Fibroblast of skin of right quadriceps (primary cell): ENCODE measurements around the gene PEX11B.
"Not testable (repeated sequence)": the region's sequence is repeated elsewhere in the genome, so short reads cannot be mapped to it uniquely, and the experiment has no call there.

Experiments
- DNase-seq: peaks from one replicate; pipeline ENCODE4 v3.0.0-alpha.2; 2013

PEX11B gene

GRCh38 chr1:145951526-145951925 lies 33.0 kb upstream of the PEX11B start:
- DNase-seq: no peak

GRCh38 chr1:145949219-145949618 lies 30.7 kb upstream of the PEX11B start:
- DNase-seq: peak; percentile 23

GRCh38 chr1:145947551-145947950 lies 29.0 kb upstream of the PEX11B start:
- no peak for DNase-seq

- DNase-seq: no peak
These were observed 28.0 kb upstream of the PEX11B start for GRCh38 chr1:145946477-145946986.

- DNase-seq: no peak
These were observed 26.0 kb upstream of the PEX11B start for GRCh38 chr1:145944532-145944931.

DNA sequence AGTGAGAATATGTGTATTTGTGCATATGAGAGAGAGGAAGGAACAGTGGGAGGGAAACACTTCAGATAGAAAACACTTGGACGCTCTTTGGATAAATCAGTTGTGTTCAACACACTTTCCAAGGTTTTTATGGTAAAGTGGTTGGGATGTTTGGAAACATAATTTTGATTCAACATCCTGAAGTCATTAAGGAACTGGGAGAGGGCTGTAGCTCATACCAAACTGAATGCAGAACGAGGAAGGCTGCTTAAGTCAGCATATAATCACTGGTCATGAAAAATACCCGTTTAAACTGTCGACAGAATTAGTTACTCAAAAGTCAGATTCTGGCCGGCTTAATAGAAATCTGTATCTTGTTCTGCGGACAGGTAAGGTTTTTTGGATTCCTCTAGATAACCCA lies 24.4 kb upstream of the PEX11B start:
- peak; percentile 30 for DNase-seq

DNA sequence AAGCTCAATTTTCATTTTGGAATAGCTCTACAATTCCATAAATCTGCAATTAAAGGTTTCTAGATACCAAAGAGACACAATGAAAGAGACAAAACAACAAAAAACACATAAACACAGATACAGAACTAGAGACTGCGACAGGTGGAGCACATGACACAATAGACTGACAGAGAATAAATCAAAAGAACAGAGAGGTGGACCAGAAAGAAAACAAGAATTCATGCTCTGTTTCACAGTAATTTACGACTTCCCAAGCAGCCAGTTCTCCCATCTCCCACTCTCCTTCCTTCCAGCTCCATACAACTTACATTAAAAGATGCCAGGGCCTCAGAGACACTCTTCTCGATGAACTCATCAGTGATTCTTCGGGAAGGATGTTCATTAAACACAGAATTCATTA lies 23.9 kb upstream of the PEX11B start:
- DNase-seq: no peak

DNA sequence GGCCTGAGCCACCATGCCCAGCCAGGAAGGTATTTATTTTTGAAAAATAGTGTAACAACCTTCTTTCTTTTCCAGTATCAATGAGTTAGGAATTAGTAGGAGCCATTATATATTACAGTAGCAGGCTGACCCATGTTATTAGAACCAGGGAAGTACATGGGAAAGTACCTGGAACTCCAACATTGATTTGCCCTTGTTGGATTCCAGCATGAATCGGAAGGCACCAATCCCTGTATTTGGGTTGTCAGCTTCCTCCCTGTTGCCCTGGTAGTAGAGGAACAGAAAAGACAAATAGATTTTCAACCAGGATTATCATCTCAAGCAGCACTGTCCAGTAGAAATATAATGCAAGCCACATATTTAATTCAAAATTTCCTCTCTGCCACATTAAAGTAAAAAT lies 18.9 kb upstream of the PEX11B start:
- DNase-seq: no peak

DNA sequence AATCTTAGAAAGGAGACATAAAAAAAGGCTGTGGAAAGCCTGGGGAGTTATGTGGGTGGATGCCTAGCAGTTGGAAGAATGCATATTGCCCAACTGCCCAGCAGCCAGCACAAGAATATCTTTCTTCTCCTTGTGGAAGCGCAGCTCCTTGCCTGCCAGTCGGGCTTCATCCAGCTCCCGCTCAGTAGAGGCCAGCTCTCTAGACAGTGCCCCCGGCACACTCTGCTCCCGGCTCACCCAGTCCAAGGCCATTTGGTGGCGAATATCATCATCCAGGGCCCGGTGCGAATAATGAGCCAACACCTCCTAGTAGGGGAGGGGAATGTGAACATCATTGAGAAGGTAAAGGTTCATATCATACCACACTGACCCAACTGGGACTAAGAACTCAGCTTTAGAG lies 17.7 kb upstream of the PEX11B start:
- no peak for DNase-seq

GRCh38 chr1:145935708-145936107 lies 17.2 kb upstream of the PEX11B start:
- DNase-seq: no peak

GRCh38 chr1:145932522-145933009 lies 14.0 kb upstream of the PEX11B start:
- not testable (repeated sequence) for DNase-seq

DNA sequence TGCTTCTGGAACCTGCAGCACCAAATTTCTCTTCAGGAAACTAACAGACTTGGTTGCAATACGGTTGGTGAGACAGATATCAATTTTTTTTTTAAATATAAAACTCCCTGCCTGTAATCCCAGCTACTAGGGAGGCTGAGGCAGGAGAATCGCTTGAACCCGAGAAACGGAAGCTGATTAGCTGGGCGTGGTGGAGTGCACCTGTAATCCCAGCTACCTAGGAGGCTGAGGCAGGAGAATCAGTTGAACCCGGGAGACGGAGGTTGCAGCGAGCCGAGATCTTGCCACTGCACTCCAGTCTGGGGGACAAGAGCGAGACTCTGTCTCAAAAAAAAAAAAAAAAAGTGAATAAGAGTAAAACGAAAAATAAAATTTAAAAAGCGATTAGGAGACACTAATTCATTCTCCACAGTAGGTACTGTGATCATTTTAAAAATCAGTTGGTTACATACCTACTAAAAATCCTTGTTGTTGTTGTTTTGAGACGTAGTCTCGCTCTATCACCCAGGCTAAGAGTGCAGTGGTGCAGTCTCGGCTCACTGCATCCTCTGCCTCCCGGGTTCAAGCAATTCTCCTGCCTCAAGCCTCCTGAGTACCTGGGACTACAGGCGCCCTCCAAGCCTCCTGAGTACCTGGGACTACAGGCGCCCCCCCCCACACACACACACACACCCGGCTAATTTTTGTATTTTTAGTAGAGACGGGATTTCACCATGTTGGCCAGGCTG lies 9.6 kb upstream of the PEX11B start:
- no peak for DNase-seq

DNA sequence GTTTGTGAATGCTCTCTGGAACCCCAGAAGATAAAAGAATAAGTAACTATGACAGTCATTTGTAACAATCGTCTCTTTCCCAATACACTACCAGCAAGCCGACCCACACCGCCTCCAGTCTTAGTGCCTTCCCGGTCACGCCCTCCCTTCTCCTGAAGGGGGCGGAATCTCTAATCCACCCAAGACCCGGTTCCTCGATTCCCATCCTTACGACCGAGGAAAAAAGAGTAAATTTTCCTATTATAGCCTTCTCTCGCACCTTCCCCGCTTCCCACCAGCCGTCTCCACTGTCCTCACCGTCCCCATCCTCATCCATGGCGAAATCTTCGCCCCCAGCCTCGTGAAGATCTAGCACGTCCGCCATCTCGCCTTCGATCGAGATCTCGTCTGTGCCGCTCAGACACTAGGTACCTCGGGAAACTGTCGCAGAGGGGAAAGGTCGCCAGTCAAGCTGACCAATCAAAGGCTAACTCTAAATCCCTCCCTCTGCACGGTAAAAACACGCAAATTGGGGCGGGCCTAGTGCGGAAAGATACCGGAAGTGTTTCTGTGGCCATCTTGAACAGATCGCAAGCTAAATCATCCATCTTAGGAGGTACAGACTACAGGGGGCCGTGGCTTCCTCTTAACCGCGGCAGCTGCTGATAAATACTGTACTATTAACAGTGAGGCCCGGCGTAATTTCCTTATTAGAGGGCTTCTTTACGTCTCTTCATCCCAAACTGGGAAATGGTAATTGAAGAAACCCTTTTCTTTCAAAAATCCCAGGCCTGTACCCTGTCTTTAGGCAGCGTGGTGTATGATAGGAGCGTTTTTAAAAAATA lies 8.8 kb upstream of the PEX11B start, which contains the start of gene RBM8A:
Gene RBM8A (minus strand): TSS at position 422 of the 824 bp plus-strand sequence. CDS start 58 bp downstream, at position 364.
- peak; percentile 99 for DNase-seq

DNA sequence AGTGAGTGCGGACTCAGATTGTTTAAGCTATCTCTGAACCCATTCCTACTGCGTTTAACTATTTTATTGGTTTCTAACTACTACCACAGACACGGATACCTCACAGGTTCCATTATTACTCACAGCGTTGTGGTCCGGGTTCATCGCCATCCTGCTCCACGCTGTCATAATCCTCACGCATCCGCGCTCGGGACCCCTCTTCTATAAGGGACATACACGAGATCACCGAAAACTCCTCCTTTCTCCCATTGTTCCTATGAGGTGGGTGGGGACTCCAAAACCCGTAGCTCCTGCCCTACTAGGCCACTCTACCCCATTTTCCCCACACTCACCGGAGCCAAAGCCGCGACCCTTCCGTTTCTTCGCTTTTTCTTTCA lies 8.2 kb upstream of the PEX11B start:
- DNase-seq: no peak

GRCh38 chr1:145922266-145922665 lies 3.7 kb upstream of the PEX11B start:
- DNase-seq: no peak

GRCh38 chr1:145920297-145920696 lies 1.8 kb upstream of the PEX11B start:
- not testable (repeated sequence) for DNase-seq

DNA sequence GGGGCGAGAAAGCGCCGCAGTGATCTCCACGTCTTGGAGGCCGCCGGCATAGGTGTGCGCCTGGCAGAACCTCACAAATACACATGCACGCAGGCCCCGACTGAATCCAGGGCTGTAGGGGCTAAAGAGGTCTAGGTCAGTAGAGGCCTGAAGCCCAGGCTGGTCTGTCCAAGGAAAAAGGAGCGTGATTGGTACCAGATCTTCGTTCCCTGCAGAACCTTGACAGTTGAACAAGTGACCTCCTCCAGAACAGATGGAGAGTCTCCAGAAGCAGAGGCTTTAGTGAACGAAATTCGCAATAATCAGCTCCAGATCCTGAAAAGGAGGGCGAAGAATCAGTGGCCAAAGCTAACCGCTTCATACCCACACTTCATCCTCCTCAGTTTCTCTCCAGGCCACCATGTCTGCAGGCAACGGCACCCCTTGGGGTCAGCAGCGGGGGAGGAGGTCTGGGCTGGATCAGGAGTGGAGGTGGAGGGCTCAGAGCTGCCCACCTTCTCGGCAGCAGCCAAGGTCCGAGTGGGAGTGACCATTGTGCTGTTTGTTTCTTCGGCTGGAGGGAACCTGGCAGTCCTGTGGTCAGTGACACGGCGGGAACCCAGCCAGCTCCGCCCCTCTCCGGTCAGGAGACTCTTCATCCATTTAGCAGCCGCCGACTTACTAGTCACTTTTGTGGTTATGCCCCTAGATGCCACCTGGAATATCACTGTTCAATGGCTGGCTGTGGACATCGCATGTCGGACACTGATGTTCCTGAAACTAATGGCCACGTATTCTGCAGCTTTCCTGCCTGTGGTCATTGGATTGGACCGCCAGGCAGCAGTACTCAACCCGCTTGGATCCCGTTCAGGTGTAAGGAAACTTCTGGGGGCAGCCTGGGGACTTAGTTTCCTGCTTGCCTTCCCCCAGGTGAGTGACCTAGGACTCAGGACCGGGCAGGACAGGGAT lies 749 bp upstream of the PEX11B start:
- DNase-seq: no peak

DNA sequence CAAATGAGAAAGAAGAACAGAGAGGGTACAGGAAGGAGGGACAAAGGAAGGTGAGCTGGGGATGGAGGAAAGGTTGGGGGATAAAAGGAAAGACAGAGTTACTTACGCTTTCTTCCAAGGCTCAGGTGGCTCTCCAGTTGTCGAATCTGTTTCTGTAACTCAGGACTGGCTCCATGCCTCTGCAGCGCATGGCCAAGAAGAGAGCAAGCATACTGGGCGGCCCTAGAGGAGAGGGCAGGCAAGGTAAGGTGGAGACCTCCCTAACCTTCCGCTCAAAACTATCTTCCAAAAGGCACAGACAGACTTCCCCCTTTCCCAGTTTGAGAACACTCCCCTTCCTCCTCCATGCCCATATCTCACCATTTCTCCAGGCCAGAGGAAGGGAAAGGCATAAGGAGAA lies 922 bp downstream of the PEX11B start:
- no peak for DNase-seq

DNA sequence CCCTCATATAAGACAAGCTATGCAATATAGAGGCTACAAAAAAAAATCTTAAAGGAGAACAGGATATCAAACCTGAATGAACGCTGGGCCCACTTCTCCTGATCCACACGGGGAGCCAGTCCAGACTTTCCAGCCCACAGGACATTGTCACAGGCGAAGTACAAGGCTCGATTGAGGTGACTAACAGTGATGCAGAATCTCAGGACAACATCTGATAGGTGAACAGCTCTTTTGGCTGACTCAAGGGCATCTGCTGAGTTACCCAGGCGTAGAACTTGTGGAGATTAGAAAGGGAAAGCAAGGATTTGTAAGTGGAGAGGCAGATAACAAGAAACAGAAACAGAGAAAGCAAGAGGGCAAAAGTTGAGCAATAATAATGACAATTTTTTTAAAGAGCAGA lies 1.8 kb downstream of the PEX11B start:
- no peak for DNase-seq

GRCh38 chr1:145912128-145912641 lies 6.3 kb downstream of the PEX11B start:
- no peak for DNase-seq

- peak; percentile 79 for DNase-seq
These were observed 9.9 kb downstream of the PEX11B start for GRCh38 chr1:145908653-145909052.

DNA sequence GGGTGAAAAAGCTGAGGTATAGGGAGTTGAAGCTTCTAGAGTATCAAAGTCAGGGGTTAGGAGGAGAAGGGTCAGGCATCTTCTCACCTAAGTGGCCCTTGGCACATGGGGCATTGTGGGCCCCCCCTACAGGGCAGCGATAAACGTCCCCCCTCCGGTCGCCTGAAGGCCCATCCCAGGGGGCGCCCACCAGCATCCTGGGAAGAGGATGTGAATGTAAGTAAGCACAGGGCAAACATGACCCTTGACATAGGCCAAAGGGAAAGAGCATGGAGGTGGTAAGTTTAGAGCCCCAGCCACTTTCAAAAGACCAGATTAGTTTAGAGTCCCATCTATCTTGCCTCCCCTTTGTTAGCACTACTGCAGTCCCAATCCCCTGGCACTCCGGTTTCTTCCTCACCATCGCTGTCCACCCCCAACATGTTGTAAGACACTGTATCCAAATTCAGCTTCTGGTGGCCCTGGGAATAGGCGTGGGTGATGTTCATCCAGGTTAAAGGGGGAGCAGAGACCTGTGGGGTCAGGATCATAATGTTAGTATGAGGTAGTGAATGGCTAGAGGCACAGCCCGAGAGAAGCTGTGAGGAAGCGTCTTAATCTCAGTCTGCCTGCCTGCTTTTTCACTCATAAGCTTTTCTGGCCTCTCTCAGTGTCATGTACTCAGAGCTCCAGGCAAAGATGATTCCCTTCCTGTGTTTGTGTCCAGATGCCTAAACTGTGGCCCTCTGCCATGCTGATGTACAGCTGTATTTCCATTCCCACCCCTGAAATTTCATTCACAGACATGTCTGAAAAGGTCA lies 11.4 kb downstream of the PEX11B start:
- no peak for DNase-seq
